Tibial nerve (tissue), 3 donors: Measurements from ENCODE around the gene KIF17.

Source experiments
- CTCF ChIP-seq, 5 experiments: fragments of 200-600 bp in 3 of 5; fragments of 450-650 bp in 2 of 5; sonication (generic) in 3 of 5; IDR thresholded peaks; one replicate each; pipeline ENCODE4 v1.5.1; 2016 to 2019; ENCODE audit warnings: antibody characterized with exemption in 5 of 5, mild to moderate bottlenecking in 3 of 5, moderate library complexity in 2 of 5
- POLR2A ChIP-seq, 2 donors: fragments of 450-650 bp; IDR thresholded peaks; one replicate each; pipeline ENCODE4 v1.6.1; 2017; ENCODE audit warnings: antibody characterized with exemption in 2 of 2, mild to moderate bottlenecking in 2 of 2, moderate library complexity in 2 of 2

- TF ChIP-seq POLR2A (IDR thresholded peaks at IDR 0.05) (no peak), CTCF (IDR thresholded peaks at IDR 0.05) (no peak)
These were observed 63.6 kb downstream of the KIF17 start for GRCh38 chr1:20654104-20654690.
